ENCODE results near the gene TLR1.

Gene TLR1

DNA sequence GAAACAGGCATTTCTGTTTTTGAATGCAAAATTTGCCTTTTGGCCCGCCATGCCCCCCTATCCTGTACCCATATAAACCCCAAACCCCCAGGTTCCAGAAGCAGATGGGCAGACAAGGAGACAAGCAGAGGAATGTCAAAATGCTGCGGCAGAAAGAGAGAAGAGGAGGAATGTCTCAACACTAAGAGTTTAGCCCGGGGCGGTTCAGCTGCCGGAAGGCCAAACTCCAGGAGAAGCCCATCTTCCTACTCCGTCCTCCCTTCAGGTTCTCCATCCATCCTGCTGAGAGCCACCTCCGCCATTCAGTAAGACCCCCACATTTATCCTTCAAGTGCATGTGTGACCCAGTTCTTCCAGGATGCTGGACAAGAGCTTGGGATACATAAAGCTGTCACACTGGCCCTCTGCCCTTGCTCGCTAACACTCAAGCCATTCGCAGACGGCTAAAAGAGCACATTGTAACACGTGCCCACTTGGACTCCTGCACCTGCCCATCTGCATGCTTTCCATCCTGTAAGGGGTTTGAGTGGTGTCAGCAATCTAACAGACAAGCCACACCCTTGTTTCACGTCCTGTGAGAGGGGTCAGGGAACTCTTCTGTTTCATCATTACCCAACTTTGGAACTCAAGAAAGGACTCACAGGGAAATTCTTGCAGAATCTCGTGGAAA, 53.1 kb downstream of the TLR1 start:
- no peak for DNase-seq (ENCODE audit: low read depth in 1 of 2, low spot score in 1 of 2)
- no peaks in the 10 kb centered on the region for H3K27me3 ChIP-seq (ENCODE audit: insufficient read depth, poor library complexity, severe bottlenecking)
- no peak for TF ChIP-seq SPI1 (IDR thresholded peaks at IDR 0.05; ENCODE audit: borderline replicate concordance, low read depth)
- TF ChIP-seq POLR2AphosphoS5 (IDR thresholded peaks at IDR 0.05; ENCODE audit: low read depth) = no peak
- TF ChIP-seq GABPA (IDR thresholded peaks at IDR 0.05; ENCODE audit: low read depth) = no peak
- TF ChIP-seq, protein P1, sequence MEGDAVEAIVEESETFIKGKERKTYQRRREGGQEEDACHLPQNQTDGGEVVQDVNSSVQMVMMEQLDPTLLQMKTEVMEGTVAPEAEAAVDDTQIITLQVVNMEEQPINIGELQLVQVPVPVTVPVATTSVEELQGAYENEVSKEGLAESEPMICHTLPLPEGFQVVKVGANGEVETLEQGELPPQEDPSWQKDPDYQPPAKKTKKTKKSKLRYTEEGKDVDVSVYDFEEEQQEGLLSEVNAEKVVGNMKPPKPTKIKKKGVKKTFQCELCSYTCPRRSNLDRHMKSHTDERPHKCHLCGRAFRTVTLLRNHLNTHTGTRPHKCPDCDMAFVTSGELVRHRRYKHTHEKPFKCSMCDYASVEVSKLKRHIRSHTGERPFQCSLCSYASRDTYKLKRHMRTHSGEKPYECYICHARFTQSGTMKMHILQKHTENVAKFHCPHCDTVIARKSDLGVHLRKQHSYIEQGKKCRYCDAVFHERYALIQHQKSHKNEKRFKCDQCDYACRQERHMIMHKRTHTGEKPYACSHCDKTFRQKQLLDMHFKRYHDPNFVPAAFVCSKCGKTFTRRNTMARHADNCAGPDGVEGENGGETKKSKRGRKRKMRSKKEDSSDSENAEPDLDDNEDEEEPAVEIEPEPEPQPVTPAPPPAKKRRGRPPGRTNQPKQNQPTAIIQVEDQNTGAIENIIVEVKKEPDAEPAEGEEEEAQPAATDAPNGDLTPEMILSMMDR (IDR thresholded peaks at IDR 0.05; ENCODE audit: insufficient read depth, low read length) = no peak
- TF ChIP-seq, protein P2, sequence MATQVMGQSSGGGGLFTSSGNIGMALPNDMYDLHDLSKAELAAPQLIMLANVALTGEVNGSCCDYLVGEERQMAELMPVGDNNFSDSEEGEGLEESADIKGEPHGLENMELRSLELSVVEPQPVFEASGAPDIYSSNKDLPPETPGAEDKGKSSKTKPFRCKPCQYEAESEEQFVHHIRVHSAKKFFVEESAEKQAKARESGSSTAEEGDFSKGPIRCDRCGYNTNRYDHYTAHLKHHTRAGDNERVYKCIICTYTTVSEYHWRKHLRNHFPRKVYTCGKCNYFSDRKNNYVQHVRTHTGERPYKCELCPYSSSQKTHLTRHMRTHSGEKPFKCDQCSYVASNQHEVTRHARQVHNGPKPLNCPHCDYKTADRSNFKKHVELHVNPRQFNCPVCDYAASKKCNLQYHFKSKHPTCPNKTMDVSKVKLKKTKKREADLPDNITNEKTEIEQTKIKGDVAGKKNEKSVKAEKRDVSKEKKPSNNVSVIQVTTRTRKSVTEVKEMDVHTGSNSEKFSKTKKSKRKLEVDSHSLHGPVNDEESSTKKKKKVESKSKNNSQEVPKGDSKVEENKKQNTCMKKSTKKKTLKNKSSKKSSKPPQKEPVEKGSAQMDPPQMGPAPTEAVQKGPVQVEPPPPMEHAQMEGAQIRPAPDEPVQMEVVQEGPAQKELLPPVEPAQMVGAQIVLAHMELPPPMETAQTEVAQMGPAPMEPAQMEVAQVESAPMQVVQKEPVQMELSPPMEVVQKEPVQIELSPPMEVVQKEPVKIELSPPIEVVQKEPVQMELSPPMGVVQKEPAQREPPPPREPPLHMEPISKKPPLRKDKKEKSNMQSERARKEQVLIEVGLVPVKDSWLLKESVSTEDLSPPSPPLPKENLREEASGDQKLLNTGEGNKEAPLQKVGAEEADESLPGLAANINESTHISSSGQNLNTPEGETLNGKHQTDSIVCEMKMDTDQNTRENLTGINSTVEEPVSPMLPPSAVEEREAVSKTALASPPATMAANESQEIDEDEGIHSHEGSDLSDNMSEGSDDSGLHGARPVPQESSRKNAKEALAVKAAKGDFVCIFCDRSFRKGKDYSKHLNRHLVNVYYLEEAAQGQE (IDR thresholded peaks at IDR 0.05; ENCODE audit: insufficient replicate concordance, low read depth) = no peak
- no peak overlapping the region for H3K27ac ChIP-seq (replicated peaks)
- no peak overlapping the region for H3K4me3 ChIP-seq (replicated peaks; ENCODE audit: insufficient read depth, low read length)

DNA sequence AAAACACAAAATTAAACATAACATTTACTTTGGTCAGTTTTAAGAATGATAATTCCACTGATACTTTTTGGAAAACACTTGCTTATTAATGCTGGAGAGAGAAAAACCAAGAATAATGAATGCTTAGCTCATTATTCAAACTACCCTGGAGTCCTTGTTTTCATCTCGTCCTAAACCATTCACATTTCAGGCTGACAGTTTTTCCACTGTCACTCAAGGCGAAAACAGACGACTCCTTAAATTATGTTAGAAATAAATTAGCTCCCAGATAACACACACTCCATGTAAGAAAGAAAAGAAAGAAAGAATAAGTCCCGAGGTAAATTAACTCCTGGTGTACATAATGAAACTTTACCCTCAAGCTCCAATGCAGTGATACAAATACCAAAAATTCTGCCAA, 55.3 kb downstream of the TLR1 start:
- TF ChIP-seq, protein P2 (IDR thresholded peaks at IDR 0.05; ENCODE audit: insufficient replicate concordance, low read depth) = no peak
- TF ChIP-seq, protein P1 (IDR thresholded peaks at IDR 0.05; ENCODE audit: insufficient read depth, low read length) = no peak
- no peak for DNase-seq (ENCODE audit: low read depth in 1 of 2, low spot score in 1 of 2)
- Histone ChIP-seq H3K4me3 (replicated peaks; ENCODE audit: insufficient read depth, low read length) (no peak overlapping the region), H3K27me3 (ENCODE audit: insufficient read depth, poor library complexity, severe bottlenecking) (no peaks in the 10 kb centered on the region), H3K27ac (replicated peaks) (no peak overlapping the region)

DNA sequence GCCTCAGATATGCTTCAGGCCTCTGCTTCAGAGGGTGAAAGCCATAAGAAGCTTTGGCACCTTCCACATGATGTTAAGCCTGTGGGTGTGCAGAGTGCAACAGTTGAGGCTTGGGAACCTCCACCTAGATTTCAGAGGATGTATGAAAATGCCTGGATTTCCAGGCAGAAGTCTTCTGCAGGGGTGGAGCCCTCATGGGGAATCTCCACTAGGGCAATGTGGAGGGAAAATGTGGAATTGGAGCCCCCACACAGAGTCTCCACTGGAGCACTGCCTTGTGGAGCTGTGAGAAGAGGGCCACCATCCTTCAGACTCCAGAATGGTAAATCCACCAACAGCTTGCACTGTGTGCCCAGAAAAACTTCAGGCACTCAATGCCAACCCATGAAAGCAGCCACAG, 57.0 kb downstream of the TLR1 start:
- Histone ChIP-seq H3K27ac (replicated peaks) (no peak overlapping the region), H3K27me3 (ENCODE audit: insufficient read depth, poor library complexity, severe bottlenecking) (no peaks in the 10 kb centered on the region), H3K4me3 (replicated peaks; ENCODE audit: insufficient read depth, low read length) (no peak overlapping the region)
- no peak for TF ChIP-seq GABPA (IDR thresholded peaks at IDR 0.05; ENCODE audit: low read depth)
- no peak for TF ChIP-seq POLR2AphosphoS5 (IDR thresholded peaks at IDR 0.05; ENCODE audit: low read depth)
- TF ChIP-seq, protein P2 (IDR thresholded peaks at IDR 0.05; ENCODE audit: insufficient replicate concordance, low read depth) = no peak
- no peak for TF ChIP-seq SPI1 (IDR thresholded peaks at IDR 0.05; ENCODE audit: borderline replicate concordance, low read depth)
- TF ChIP-seq, protein P1 (IDR thresholded peaks at IDR 0.05; ENCODE audit: insufficient read depth, low read length) = no peak
- no peak for DNase-seq (ENCODE audit: low read depth in 1 of 2, low spot score in 1 of 2)
